Mesenchymal stem cell (in vitro differentiated cells and primary cell): ENCODE data around the gene CXCL6.

Experiments used
- DNase-seq: peaks from one replicate; pipeline ENCODE4 v3.0.0-alpha.2; 2013
- H2AFZ ChIP-seq: one replicate; pipeline ENCODE4 v1.6.1; 2013; ENCODE audit warnings: low read depth, mild to moderate bottlenecking, control low read depth, inconsistent platforms, low read length, moderate library complexity
- H2AK5ac ChIP-seq: 2 replicates; pipeline ENCODE4 v1.6.1; 2013; ENCODE audit warnings: low read length, moderate library complexity, mild to moderate bottlenecking, inconsistent platforms; ENCODE audit not compliant: severe bottlenecking
- H2BK120ac ChIP-seq: one replicate; pipeline ENCODE4 v1.6.1; 2013; ENCODE audit warnings: low read depth, mild to moderate bottlenecking, inconsistent platforms, low read length, moderate library complexity
- H2BK12ac ChIP-seq, 2 experiments: one replicate each; pipeline ENCODE4 v1.6.1; 2013; ENCODE audit warnings: inconsistent platforms in 2 of 2, low read length in 2 of 2, mild to moderate bottlenecking in 2 of 2, moderate library complexity in 2 of 2, control low read depth in 1 of 2
- H2BK15ac ChIP-seq: one replicate; pipeline ENCODE4 v1.6.1; 2013; ENCODE audit warnings: mild to moderate bottlenecking, low read depth, inconsistent platforms; ENCODE audit not compliant: poor library complexity, severe bottlenecking
- H2BK5ac ChIP-seq: 2 replicates; pipeline ENCODE4 v1.6.1; 2013; ENCODE audit warnings: low read depth, mild to moderate bottlenecking, low read length, control low read depth, inconsistent platforms; ENCODE audit not compliant: poor library complexity, severe bottlenecking
- H3K14ac ChIP-seq, 2 experiments: one replicate each; pipeline ENCODE4 v1.6.1; 2013; ENCODE audit warnings: inconsistent platforms in 2 of 2, low read length in 2 of 2, control low read depth in 1 of 2, mild to moderate bottlenecking in 1 of 2, moderate library complexity in 1 of 2
- H3K18ac ChIP-seq, 2 experiments: one replicate each; pipeline ENCODE4 v1.6.1; 2013; ENCODE audit warnings: inconsistent platforms in 2 of 2, low read length in 2 of 2, control low read depth in 1 of 2, low read depth in 1 of 2, mild to moderate bottlenecking in 1 of 2
- H3K23ac ChIP-seq, 2 experiments: one replicate each; pipeline ENCODE4 v1.6.1; 2013; ENCODE audit warnings: inconsistent platforms in 2 of 2, low read length in 2 of 2, mild to moderate bottlenecking in 2 of 2, moderate library complexity in 2 of 2, control low read depth in 1 of 2
- H3K27ac ChIP-seq: 2 replicates; pipeline ENCODE4 v1.5.1; 2013; ENCODE audit warnings: mild to moderate bottlenecking, moderate library complexity, low read length, control low read depth, inconsistent platforms; ENCODE audit not compliant: poor library complexity, severe bottlenecking
- H3K27me3 ChIP-seq, 2 experiments: 2 replicates each; pipeline versions ENCODE4 v1.6.1 to v1.7.0; 2013; ENCODE audit warnings: low read length in 2 of 2, mild to moderate bottlenecking in 2 of 2, moderate library complexity in 2 of 2, control low read depth in 1 of 2, inconsistent platforms in 1 of 2; ENCODE audit not compliant: control insufficient read depth in 1 of 2, insufficient read depth in 1 of 2
- H3K36me3 ChIP-seq, 2 experiments: 2 replicates each; pipeline versions ENCODE4 v1.6.1 to v1.7.0; 2013; ENCODE audit warnings: low read length in 2 of 2, control low read depth in 1 of 2, inconsistent platforms in 1 of 2, low read depth in 1 of 2, mild to moderate bottlenecking in 1 of 2; ENCODE audit not compliant: insufficient read depth in 2 of 2, control insufficient read depth in 1 of 2
- H3K4ac ChIP-seq, 2 experiments: one replicate each; pipeline ENCODE4 v1.6.1; 2013; ENCODE audit warnings: inconsistent platforms in 2 of 2, low read length in 2 of 2, mild to moderate bottlenecking in 2 of 2, moderate library complexity in 2 of 2, control low read depth in 1 of 2, low read depth in 1 of 2
- H3K4me1 ChIP-seq: 2 replicates; pipeline ENCODE4 v1.6.1; 2013; ENCODE audit warnings: low read depth, low read length, control low read depth; ENCODE audit not compliant: control insufficient read depth, insufficient read depth
- H3K4me2 ChIP-seq: 2 replicates; pipeline ENCODE4 v1.6.1; 2013; ENCODE audit warnings: low read length, mild to moderate bottlenecking, inconsistent platforms; ENCODE audit not compliant: poor library complexity, severe bottlenecking
- H3K4me3 ChIP-seq, 2 experiments: 2 replicates each; pipeline versions ENCODE4 v1.5.1 to v1.7.0; 2013; ENCODE audit warnings: low read length in 2 of 2, mild to moderate bottlenecking in 2 of 2, control low read depth in 1 of 2, low read depth in 1 of 2; ENCODE audit not compliant: insufficient read depth in 1 of 2
- H3K79me1 ChIP-seq: replicated peaks from 2 replicates; pipeline ENCODE4 v1.6.1; 2013; ENCODE audit warnings: mild to moderate bottlenecking, control low read depth, low read length, inconsistent platforms; ENCODE audit not compliant: poor library complexity, severe bottlenecking
- H3K9ac ChIP-seq: 2 replicates; pipeline ENCODE4 v1.7.0; 2013; ENCODE audit warnings: mild to moderate bottlenecking, low read length, moderate library complexity
- H3K9me3 ChIP-seq: 2 replicates; pipeline ENCODE4 v1.7.0; 2013; ENCODE audit warnings: mild to moderate bottlenecking, low read length; ENCODE audit not compliant: control insufficient read depth
- H4K8ac ChIP-seq: one replicate; pipeline ENCODE4 v1.6.1; 2013; ENCODE audit warnings: inconsistent platforms, mild to moderate bottlenecking, low read length, moderate library complexity
- H4K91ac ChIP-seq: one replicate; pipeline ENCODE4 v1.6.1; 2013; ENCODE audit warnings: mild to moderate bottlenecking, low read length, inconsistent platforms
- WGBS: methylation state at CpG from one replicate; pipeline ENCODE4 v1.1.7; 2013; ENCODE audit warnings: mixed read lengths; 5-methylcytosine and 5-hydroxymethylcytosine counted together

The CXCL6 gene

GRCh38 chr4:73853718-73854473 lies 17.4 kb downstream of the CXCL6 start:
- Histone ChIP-seq H3K79me1 (no peaks in the 10 kb centered on the region), H3K9ac (no peak overlapping the region), H3K9me3 (peaks cover 15% of the 10 kb centered on the region)

GRCh38 chr4:73855406-73855805 lies 18.9 kb downstream of the CXCL6 start:
- peak overlapping the region; percentile 74 for H3K27ac ChIP-seq
- no peak for DNase-seq
- peak overlapping the region in 1 of 2 experiments; percentile 67 for H2BK12ac ChIP-seq
- no peak overlapping the region for H3K9ac ChIP-seq
- peak overlapping the region in 1 of 2 experiments; percentile 51 for H3K14ac ChIP-seq
- no peak overlapping the region for H3K23ac ChIP-seq
- H3K27me3 ChIP-seq, result peaks cover 0 to 8% of the 10 kb centered on the region in 2 experiments
- H3K4me3 ChIP-seq, result no peak overlapping the region
- H4K8ac ChIP-seq, result no peak overlapping the region
- H3K18ac ChIP-seq, result peak overlapping the region in 1 of 2 experiments; percentile 57
- H3K79me1 ChIP-seq, result no peaks in the 10 kb centered on the region
- H3K36me3 ChIP-seq, result no peaks in the 10 kb centered on the region
- peaks cover 9% of the 10 kb centered on the region for H3K4me1 ChIP-seq
- H2AK5ac ChIP-seq, result no peak overlapping the region
- H3K4ac ChIP-seq, result peak overlapping the region in 1 of 2 experiments; percentile 20
- H2BK5ac ChIP-seq, result no peak overlapping the region
- H2BK15ac ChIP-seq, result no peak overlapping the region
- no peak overlapping the region for H2BK120ac ChIP-seq
- peaks cover 17% of the 10 kb centered on the region for H3K9me3 ChIP-seq
- peak overlapping the region; percentile 32 for H2AFZ ChIP-seq
- H4K91ac ChIP-seq, result no peak overlapping the region
- WGBS, result 84% methylated on average over 2 of the region's 4 CpGs
- H3K4me2 ChIP-seq, result no peak overlapping the region

More at GRCh38 chr4:73853718-73854473, 17.4 kb downstream of the CXCL6 start:
- Histone ChIP-seq H3K4ac (no peak overlapping the region), H2BK12ac (peak overlapping the region in 1 of 2 experiments; percentile 94), H3K4me2 (no peak overlapping the region), H2BK5ac (no peak overlapping the region), H3K23ac (no peak overlapping the region), H3K36me3 (no peaks in the 10 kb centered on the region), H2AFZ (peak overlapping the region; percentile 18), H3K4me3 (peak overlapping the region in 1 of 2 experiments; percentile 72), H3K27me3 (peaks cover 0 to 8% of the 10 kb centered on the region in 2 experiments), H3K18ac (peak overlapping the region in 1 of 2 experiments; percentile 64), H4K91ac (no peak overlapping the region), H3K4me1 (peaks cover 9% of the 10 kb centered on the region), H2AK5ac (peak overlapping the region; percentile 44), H3K14ac (no peak overlapping the region), H2BK15ac (no peak overlapping the region), H4K8ac (no peak overlapping the region), H3K27ac (no peak overlapping the region), H2BK120ac (no peak overlapping the region)
- DNase-seq, result no peak
- 68% methylated on average over 4 of the region's 8 CpGs for WGBS

GRCh38 chr4:73856518-73856917 lies 20.0 kb downstream of the CXCL6 start:
- H4K8ac ChIP-seq, result no peak overlapping the region
- H3K4me2 ChIP-seq, result no peak overlapping the region
- no peak for DNase-seq
- no peak overlapping the region for H3K14ac ChIP-seq
- H4K91ac ChIP-seq, result no peak overlapping the region
- H3K27me3 ChIP-seq, result peaks cover 0 to 8% of the 10 kb centered on the region in 2 experiments
- peak overlapping the region in 1 of 2 experiments; percentile 71 for H2BK12ac ChIP-seq
- H3K79me1 ChIP-seq, result no peaks in the 10 kb centered on the region
- no peak overlapping the region for H2BK5ac ChIP-seq
- H3K27ac ChIP-seq, result peak overlapping the region; percentile 84
- no peak overlapping the region for H3K18ac ChIP-seq
- peaks cover 9% of the 10 kb centered on the region for H3K4me1 ChIP-seq
- no peak overlapping the region for H2BK15ac ChIP-seq
- peaks cover 17% of the 10 kb centered on the region for H3K9me3 ChIP-seq
- no peak overlapping the region for H3K23ac ChIP-seq
- H3K4ac ChIP-seq, result no peak overlapping the region
- no peak overlapping the region for H2AFZ ChIP-seq
- H2AK5ac ChIP-seq, result no peak overlapping the region
- no peak overlapping the region for H3K9ac ChIP-seq
- no peak overlapping the region for H2BK120ac ChIP-seq
- no peak overlapping the region for H3K4me3 ChIP-seq
- H3K36me3 ChIP-seq, result no peaks in the 10 kb centered on the region

GRCh38 chr4:73859614-73860088 lies 23.2 kb downstream of the CXCL6 start:
- no peaks in the 10 kb centered on the region for H3K27me3 ChIP-seq

More at GRCh38 chr4:73859614-73860088, 23.2 kb downstream of the CXCL6 start:
- Histone ChIP-seq H3K9ac (no peak overlapping the region), H3K4ac (no peak overlapping the region), H3K14ac (no peak overlapping the region), H3K23ac (no peak overlapping the region), H3K4me3 (no peak overlapping the region), H2BK15ac (no peak overlapping the region), H2AFZ (no peak overlapping the region), H3K4me2 (no peak overlapping the region), H3K27ac (peak overlapping the region; percentile 94), H2BK5ac (peak overlapping the region; percentile 71), H4K8ac (no peak overlapping the region), H2BK120ac (no peak overlapping the region), H3K4me1 (peaks cover 2% of the 10 kb centered on the region), H3K9me3 (peaks cover 17% of the 10 kb centered on the region), H2BK12ac (no peak overlapping the region), H2AK5ac (peak overlapping the region; percentile 79), H4K91ac (no peak overlapping the region), H3K18ac (no peak overlapping the region), H3K79me1 (no peaks in the 10 kb centered on the region), H3K36me3 (no peaks in the 10 kb centered on the region)
- peak; percentile 90 for DNase-seq
